Right kidney (tissue), 9 donors: ENCODE measurements around the gene IL25.
"Not testable (repeated sequence)": the region's sequence is repeated elsewhere in the genome, so short reads cannot be mapped to it uniquely, and the experiment has no call there.

Source experiments
- DNase-seq: peaks from one replicate; pipeline ENCODE4 v3.0.0-alpha.2; 2016
- long read RNA-seq, 8 donors: transcript quantifications; one replicate each; lab custom pipeline, GENCODE V29; 2026

Gene IL25
- long read RNA-seq, donor 1: 0 reads
- long read RNA-seq, donor 2: 0 reads
- long read RNA-seq, donor 3: 0 reads
- long read RNA-seq, donor 4: 0 reads
- long read RNA-seq, donor 5: 0 reads
- long read RNA-seq, donor 6: 0 reads
- long read RNA-seq, donor 7: 0 reads
- long read RNA-seq, donor 8: 0 reads

DNA sequence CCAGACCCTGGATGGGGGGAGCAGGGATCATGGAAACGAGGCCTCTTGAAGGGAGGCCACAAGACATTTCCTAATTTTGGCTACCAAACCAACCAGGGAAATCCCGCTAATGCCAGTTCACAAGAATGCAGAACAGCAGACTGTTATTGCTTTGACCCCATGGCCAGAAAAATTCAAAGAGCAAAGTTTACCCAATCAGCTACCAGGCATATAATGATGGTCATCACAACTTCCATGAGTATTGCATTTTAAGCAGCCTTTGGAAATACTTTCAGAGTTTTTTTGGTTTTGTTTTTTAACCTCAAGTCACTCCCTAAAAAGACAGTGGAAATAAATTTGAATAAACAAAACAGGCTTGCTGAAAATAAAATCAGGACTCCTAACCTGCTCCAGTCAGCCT lies at the start of gene IL25:
Gene IL25 (plus strand): TSS at position 301 of the 400 bp plus-strand sequence.
- no peak for DNase-seq

DNA sequence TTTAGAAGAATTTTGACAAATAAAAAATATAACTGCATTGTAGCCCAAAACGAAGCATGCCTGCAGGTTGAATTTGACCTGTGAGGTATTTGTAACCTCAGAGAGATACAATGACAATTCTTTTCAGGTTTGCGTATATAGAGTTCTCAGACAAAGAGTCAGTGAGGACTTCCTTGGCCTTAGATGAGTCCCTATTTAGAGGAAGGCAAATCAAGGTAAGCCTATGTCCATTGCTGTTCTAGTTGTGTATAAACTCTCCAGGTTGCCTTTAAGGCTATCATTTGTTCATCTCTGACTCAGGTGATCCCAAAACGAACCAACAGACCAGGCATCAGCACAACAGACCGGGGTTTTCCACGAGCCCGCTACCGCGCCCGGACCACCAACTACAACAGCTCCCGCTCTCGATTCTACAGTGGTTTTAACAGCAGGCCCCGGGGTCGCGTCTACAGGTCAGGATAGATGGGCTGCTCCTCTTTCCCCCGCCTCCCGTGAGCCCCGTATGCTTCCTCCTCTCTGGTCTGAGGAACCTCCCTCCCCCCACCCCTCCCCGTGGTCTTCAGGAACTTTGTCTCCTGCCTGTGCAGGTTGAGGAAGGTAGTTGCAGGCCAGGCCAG lies 48.7 kb upstream of the IL25 start:
- no peak for DNase-seq

DNA sequence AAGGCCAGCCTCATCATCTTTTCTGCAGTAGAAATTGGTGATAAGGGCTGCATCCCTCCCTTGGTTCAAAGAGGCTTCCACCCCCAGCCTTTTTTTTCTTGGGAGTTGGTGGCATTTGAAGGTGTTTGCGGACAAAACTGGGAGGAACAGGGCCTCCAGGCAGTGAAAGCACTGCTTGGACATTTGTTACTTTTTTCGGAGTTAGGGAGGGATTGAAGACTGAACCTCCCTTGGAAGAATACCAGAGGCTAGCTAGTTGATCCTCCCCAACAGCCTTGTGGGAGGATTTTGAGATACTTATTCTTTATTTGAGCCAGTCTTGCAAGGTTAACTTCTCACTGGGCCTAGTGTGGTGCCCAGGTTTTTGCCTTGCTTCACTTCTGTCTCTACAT lies 48.2 kb upstream of the IL25 start:
- DNase-seq: no peak

DNA sequence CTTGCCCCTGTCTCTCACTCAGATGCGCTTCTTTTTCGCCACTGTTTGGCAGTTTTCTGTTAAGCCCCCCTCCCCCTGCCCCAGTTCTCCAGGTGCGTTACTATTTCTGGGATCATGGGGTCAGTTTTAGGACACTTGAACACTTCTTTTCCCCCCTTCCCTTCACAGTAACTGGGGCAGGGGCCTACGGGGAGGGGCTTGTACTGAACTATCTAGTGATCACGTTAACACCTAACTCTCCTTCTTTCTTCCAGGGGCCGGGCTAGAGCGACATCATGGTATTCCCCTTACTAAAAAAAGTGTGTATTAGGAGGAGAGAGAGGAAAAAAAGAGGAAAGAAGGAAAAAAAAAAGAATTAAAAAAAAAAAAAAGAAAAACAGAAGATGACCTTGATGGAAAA lies 47.6 kb upstream of the IL25 start:
- no peak for DNase-seq

DNA sequence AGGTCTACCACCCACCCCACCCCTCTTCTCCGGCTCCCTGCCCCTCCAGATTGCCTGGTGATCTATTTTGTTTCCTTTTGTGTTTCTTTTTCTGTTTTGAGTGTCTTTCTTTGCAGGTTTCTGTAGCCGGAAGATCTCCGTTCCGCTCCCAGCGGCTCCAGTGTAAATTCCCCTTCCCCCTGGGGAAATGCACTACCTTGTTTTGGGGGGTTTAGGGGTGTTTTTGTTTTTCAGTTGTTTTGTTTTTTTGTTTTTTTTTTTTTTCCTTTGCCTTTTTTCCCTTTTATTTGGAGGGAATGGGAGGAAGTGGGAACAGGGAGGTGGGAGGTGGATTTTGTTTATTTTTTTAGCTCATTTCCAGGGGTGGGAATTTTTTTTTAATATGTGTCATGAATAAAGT lies 46.9 kb upstream of the IL25 start:
- not testable (repeated sequence) for DNase-seq

DNA sequence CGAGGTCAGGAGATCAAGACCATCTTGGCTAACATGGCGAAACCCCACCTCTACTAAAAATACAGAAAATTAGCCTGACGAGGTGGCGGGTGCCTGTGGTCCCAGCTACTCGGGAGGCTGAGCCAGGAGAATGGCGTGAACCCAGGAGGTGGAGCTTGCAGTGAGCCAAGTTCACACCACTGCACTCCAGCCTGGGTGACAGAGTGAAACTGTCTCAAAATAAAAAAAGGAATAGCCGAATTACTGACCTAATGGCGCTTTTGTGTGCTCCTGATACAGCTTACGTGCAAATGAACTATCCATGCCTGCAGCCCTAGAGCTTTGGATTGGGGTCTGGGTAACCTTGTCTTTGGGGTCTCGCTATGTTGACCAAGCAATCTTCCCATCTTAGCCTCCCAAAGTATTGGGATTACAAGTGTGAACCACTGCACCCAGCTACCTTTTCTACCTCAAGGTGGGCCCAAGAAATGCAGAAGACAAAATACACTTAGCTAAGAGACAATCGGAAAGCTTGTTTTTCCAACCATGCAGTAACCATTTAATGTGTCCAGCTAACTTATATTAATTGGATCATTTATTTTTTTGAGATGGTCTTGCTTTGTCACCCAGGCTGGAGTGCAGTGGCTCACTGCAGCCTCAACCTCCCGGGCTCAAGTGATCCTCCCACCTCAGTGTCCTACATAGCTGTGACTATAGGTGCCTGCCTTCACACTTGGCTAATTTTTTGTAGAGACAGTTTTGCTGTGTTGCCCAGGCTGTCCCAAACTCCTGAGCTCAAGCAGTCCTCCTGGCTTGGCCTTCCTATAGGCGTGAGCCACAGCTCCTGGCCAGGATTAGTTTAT lies 45.9 kb upstream of the IL25 start:
- DNase-seq: no peak

- DNase-seq: no peak
These were observed 44.5 kb upstream of the IL25 start for GRCh38 chr14:23327947-23328744.

GRCh38 chr14:23335623-23336022 lies 37.0 kb upstream of the IL25 start:
- DNase-seq: no peak

DNA sequence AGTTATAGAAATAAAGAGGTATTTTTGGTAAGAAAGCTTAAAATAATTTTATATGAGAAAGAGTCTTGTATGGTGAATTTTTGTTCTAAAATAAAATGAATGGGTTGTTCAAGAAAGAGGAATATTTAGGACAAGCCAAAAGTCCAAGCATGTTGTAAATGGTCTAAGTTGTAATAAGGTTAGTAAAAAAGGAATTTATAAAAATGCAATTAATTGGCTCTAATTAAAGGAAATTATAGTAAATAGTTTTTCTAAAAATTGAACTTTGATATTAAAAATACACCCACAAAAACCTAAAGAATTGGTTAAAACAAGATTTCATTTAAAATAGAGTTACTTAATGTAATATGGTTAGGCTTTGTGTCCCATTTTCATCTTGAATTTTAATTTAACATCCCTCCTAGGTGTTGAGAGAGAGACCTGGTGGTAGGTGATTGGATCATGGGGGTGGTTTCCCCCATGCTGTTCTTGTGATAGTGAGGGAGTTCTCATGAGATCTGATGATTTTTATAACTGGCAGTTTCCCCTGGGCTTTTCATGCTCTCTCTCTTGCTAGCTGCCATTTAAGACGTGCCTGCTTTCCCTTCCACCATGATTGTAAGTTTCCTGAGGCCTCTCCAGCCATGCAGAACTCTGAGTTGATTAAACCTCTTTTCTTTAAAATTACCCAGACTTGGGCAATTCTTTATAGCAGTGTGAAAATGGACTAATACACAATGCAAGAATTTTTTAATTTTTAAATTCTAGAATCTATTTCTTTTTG lies 32.9 kb upstream of the IL25 start:
- no peak for DNase-seq

- DNase-seq: no peak
These were observed 28.1 kb upstream of the IL25 start for GRCh38 chr14:23344481-23344880.

DNA sequence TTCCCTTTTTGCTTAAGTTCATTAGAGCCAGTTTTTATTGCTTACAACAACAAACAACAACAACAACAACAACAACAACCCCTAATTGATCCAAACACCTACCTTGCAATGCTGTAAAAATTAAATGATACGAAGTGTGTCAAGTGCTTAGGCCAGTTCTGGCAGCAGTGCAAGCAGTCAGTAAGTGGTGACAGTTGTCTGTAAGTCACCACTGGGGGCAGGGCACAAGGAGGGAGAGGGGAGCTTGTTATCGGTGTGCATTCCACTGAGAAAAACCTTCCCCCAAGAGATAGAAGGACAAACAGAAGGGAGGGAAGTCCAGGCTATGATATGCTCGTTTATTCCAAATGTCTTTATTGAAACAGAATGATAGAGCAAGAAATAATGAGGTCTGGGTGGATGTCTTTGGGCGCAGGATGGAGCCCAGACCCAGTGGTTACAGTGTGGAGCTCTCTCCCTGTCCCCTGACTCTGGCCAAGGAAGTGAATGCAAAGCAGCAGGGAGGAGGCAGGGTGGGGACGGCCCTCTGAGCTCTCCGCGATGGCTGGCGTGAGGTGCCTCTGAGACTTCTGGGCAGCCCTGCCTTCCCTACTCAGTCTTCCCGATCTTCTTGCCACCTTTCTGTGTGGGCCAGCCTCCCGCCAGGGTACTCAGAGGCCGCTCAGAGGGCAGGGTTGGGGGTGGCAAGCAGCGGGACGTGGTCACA lies 26.5 kb upstream of the IL25 start:
- DNase-seq: no peak

DNA sequence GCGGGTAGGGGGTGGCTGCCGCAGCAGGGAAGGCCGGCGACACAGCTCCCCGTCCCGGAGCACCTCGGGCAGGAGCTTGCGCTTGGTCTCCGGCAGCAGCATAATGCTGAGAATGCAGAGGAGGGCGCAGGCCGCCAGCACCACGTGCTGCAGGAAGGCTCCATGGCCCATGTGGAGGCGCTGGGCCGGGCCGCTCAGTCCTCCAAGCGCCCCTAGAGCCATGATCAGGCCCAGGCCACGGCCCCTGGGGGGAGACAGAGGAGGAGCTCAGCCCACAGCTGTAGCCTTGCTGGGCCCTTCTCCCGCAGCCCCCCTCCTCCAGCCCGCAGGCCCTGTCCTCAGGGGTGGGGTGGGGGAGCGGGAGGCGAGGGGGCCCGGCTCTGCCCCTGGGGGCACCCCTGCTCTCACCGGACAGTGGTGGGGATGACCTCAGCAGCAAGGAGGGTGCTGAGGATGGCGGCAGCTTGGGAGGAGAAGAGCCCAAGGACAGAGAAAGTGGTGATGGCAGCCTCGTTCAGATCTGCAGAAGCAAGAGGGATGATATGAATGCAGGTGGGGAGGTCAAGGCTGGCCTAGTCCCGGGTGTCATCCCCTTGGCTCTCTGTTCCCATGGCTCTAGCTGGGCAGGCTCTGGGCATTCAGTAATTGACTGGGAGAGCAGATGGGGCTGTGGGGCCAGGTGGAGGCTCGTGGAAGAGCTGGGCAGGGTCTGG lies 25.8 kb upstream of the IL25 start:
- no peak for DNase-seq

- DNase-seq: no peak
These were observed 25.0 kb upstream of the IL25 start for GRCh38 chr14:23347406-23348296.

DNA sequence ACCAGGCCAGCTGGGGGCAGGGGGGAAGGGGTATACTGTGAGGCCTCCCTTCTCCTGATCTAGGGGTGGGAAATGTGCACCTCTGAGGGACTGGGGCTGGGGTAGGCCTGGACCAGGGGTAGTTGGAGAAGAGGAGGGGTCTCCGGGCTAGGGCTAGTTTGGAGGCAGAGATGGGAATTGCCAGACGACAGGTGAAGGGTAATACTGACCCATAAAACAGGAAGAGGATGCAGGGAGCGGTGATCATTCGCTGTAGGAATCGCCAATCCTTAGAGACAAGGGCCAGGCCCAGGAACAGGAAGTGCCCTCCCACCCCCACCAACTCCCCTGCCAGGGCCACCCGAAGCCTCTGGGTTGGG lies 24.3 kb upstream of the IL25 start:
- no peak for DNase-seq

DNA sequence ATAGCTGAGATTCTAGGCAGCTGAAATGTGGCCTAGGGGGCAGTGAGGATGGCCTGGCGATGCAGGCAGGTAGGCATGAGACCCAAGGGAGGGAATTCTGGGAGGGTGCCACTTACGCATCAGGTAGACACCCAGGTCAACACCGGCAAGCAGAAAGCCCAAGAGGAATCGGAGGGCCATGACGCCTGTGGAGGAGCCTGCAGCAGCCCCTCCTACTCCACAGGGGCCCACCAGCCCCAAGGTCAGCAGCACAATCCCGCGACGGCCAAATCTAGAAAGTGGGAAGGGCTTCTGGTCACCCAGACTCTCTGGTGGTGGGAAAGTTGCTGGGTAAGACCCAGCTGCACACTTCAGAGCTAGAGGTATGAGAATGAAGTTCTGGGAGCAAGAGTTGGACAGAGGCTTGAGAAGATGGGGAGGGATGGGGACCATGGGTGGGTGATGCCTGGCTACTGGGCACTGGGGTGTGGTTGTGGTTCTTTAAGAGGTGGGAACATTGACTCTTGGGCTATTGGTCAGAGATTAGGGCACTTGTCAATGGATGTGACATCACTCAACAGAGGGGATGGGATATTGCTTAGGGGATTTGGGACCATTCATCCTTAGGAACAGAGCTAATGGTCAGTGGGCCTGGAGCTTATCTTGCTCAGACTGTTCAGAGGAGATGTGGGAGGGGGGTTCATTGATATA lies 23.3 kb upstream of the IL25 start:
- no peak for DNase-seq

GRCh38 chr14:23351681-23352505 lies 20.7 kb upstream of the IL25 start:
- DNase-seq: peak; percentile 77

DNA sequence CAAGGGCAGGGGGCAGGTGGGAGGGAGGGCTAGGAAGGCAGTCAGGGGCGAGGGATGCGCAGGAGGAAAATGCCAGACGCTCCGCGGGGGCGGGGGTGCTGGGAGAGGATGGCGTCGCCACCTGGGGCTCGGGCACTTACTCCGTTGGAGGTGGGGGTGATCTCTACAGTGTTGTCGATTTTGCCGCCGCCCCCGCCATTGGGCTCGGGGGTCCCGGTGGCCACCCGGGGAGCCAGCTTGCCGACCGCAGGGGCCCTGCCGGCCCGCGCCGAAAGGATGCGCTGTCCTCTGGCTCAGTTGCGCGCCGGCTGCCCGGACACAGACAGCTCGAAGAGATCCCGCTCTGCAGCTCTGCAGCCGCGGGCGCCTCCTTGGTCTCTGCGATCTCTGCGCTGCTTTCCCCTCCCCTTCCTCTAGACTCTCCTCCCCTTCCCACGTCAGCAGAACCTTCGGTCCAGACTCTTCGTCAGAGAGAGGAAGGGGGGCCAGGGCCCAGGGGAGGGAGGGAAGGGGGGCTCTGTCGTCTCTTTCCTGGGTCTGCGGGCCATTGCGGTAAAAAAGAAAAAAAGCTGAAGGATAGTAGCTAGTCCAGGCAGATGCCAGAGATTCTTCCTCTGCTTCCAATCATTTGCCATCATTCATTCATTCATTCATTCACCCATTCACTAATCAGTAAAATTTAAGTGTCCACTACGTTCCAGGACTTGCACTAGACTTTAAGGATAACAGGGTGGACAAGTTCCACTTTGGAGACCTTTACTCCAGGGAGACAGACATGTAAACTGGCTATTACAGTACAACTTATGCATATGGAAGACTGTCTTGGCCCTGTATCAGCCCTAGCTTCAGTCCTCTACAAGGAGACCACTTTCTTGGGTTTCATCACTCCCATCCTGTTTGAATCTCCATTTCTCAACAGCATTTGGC lies 19.8 kb upstream of the IL25 start, which contains the start of gene SLC22A17:
Gene SLC22A17 (minus strand): TSS at position 382 of the 927 bp plus-strand sequence.
- DNase-seq: peak; percentile 83
